ENCODE data around the gene B4GALNT2. TPM values are rescaled to one million over a fixed set of nuclear protein-coding genes. Genes with fewer than 3 reads are reported as not detected.
"Not testable (repeated sequence)": the region's sequence is repeated elsewhere in the genome, so short reads cannot be mapped to it uniquely, and the experiment has no call there.

Gene B4GALNT2
- total and polyA plus RNA-seq, 2 donors (not counting 1 experiment from before 2014, with no cell fraction given), result under 0.01 to 0.01 TPM

DNA sequence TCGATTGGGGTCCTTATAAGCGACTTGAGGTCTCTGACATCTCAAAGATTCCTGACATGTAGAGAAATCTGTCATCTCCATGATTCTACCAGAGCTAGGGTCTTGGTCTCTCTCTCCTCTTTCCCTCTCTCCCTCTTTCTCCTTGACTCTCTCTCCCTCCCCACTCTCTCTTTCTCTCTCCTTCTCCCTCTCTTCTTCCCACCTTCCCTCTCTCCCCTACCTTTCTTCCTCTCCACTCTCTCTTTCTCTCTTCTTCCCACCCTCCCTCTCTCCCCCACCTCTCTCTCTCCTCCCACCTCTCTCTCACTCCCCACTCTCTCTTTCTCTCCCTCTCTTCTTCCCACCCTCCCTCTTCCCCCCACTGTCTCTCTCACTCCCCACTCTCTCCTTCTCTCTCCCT, 32.6 kb downstream of the B4GALNT2 start:
- Histone ChIP-seq H4K20me1 (ENCODE audit: control insufficient read depth, extremely low read depth, insufficient read depth, low read length) (no peaks in the 10 kb centered on the region), H3K4me3 (replicated peaks in 1 of 4; ENCODE audit: control extremely low read depth in 1 of 4, insufficient read depth in 1 of 4, low read depth in 3 of 4, low read length in 4 of 4) (no peak overlapping the region), H3K9me3 (ENCODE audit: control insufficient read depth, insufficient read depth, low read depth, low read length) (no peaks in the 10 kb centered on the region), H3K27ac (ENCODE audit: insufficient read depth, low read length) (no peak overlapping the region), H3K27me3 (ENCODE audit: control insufficient read depth, insufficient read depth, low read length) (peaks cover 8% of the 10 kb centered on the region), H3K4me1 (ENCODE audit: control insufficient read depth, extremely low read depth, insufficient read depth, low read length) (no peaks in the 10 kb centered on the region), H2AFZ (ENCODE audit: low read length) (no peak overlapping the region), H3K36me3 (ENCODE audit: control insufficient read depth, insufficient read depth, low read length) (no peaks in the 10 kb centered on the region), H3K9ac (ENCODE audit: insufficient read depth, low read length) (no peak overlapping the region), H3K4me2 (ENCODE audit: extremely low read depth, insufficient read depth, low read length) (no peak overlapping the region), H3K79me2 (ENCODE audit: control insufficient read depth, insufficient read depth, low read length) (no peaks in the 10 kb centered on the region)
- TF ChIP-seq, protein P1, sequence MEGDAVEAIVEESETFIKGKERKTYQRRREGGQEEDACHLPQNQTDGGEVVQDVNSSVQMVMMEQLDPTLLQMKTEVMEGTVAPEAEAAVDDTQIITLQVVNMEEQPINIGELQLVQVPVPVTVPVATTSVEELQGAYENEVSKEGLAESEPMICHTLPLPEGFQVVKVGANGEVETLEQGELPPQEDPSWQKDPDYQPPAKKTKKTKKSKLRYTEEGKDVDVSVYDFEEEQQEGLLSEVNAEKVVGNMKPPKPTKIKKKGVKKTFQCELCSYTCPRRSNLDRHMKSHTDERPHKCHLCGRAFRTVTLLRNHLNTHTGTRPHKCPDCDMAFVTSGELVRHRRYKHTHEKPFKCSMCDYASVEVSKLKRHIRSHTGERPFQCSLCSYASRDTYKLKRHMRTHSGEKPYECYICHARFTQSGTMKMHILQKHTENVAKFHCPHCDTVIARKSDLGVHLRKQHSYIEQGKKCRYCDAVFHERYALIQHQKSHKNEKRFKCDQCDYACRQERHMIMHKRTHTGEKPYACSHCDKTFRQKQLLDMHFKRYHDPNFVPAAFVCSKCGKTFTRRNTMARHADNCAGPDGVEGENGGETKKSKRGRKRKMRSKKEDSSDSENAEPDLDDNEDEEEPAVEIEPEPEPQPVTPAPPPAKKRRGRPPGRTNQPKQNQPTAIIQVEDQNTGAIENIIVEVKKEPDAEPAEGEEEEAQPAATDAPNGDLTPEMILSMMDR (conservative IDR thresholded peaks at IDR 0.05 in 1 of 2, IDR thresholded peaks at IDR 0.05 in 1 of 2; ENCODE audit: low read depth in 1 of 2, low read length in 2 of 2), result no peak
- TF ChIP-seq EZH2 (IDR thresholded peaks at IDR 0.05; ENCODE audit: low read length, missing control alignments), result no peak
- no peak for DNase-seq (ENCODE audit: low read depth in 2 of 2)

DNA sequence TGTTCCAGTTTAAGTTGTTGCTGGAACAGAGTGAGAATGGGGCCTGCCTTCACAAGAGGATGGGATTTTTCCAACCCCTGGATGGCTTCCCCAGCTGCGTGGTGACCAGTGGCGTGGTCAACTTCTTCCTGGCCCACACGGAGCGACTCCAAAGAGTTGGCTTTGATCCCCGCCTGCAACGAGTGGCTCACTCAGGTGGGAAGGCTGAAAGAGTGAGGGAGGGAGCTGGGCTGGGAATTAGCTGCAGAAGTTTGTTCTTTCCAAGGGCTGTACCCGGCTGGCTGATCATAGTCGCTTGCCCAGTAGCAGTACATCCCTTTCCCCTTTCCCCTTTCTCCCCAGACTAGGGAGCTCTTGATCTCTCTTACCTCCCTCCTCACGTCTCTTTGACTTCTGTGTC, 36.1 kb downstream of the B4GALNT2 start:
- no peak overlapping the region for H3K27ac ChIP-seq (ENCODE audit: insufficient read depth, low read length)
- no peak overlapping the region for H2AFZ ChIP-seq (ENCODE audit: low read length)
- H3K36me3 ChIP-seq (ENCODE audit: control insufficient read depth, insufficient read depth, low read length), result no peaks in the 10 kb centered on the region
- TF ChIP-seq EZH2 (IDR thresholded peaks at IDR 0.05; ENCODE audit: low read length, missing control alignments), result no peak
- H3K4me1 ChIP-seq (ENCODE audit: control insufficient read depth, extremely low read depth, insufficient read depth, low read length), result no peaks in the 10 kb centered on the region
- H3K9ac ChIP-seq (ENCODE audit: insufficient read depth, low read length), result no peak overlapping the region
- no peaks in the 10 kb centered on the region for H3K79me2 ChIP-seq (ENCODE audit: control insufficient read depth, insufficient read depth, low read length)
- H3K9me3 ChIP-seq (ENCODE audit: control insufficient read depth, insufficient read depth, low read depth, low read length), result no peaks in the 10 kb centered on the region
- peaks cover 6% of the 10 kb centered on the region for H3K27me3 ChIP-seq (ENCODE audit: control insufficient read depth, insufficient read depth, low read length)
- no peak overlapping the region for H3K4me2 ChIP-seq (ENCODE audit: extremely low read depth, insufficient read depth, low read length)
- no peak overlapping the region for H3K4me3 ChIP-seq (replicated peaks in 1 of 4; ENCODE audit: control extremely low read depth in 1 of 4, insufficient read depth in 1 of 4, low read depth in 3 of 4, low read length in 4 of 4)
- H4K20me1 ChIP-seq (ENCODE audit: control insufficient read depth, extremely low read depth, insufficient read depth, low read length), result no peaks in the 10 kb centered on the region
- DNase-seq (ENCODE audit: low read depth in 2 of 2), result no peak

DNA sequence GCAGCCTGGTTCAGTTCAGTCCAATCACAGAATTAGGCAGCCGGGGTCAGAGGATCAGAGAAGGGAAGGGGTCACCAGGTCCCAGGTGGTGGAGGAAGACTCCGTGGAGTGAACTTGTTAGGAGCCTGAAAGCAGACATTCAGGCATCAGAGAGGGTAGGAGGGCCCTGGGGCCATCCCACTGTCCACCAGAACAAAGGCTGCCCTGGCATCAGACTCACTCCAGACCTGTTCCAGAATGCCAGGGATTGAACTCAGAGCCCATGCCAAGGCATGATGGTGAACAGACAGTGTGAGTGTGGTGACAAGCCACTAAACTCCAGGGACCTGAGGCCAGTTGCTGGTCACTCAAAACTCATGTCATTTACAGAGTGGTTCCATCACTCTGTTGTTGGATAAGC, 37.6 kb downstream of the B4GALNT2 start:
- H3K27me3 ChIP-seq (ENCODE audit: control insufficient read depth, insufficient read depth, low read length), result peaks cover 6% of the 10 kb centered on the region

DNA sequence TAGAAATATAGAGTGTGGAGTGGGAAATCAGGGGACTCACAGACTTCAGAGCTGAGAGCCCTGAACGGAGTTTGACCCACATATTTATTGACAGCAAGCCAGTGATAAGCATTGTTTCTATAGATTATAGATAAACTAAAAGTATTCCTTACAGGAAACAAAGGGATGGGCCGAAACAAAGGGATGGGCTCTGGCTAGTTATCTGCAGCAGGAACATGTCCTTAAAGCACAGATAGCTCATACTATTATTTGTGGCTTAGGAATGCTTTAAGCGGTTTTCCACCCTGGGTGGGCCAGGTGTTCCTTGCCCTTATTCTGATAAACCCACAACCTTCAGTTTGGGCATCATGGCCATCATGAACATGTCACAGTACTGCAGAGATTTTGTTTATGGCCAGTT, 38.1 kb downstream of the B4GALNT2 start:
- H2AFZ ChIP-seq (ENCODE audit: low read length); H3K27me3 ChIP-seq (ENCODE audit: control insufficient read depth, insufficient read depth, low read length); H3K4me3 ChIP-seq (replicated peaks in 1 of 4; ENCODE audit: control extremely low read depth in 1 of 4, insufficient read depth in 1 of 4, low read depth in 3 of 4, low read length in 4 of 4); DNase-seq (ENCODE audit: low read depth in 2 of 2); H3K4me2 ChIP-seq (ENCODE audit: extremely low read depth, insufficient read depth, low read length); H4K20me1 ChIP-seq (ENCODE audit: control insufficient read depth, extremely low read depth, insufficient read depth, low read length); H3K9me3 ChIP-seq (ENCODE audit: control insufficient read depth, insufficient read depth, low read depth, low read length); H3K27ac ChIP-seq (ENCODE audit: insufficient read depth, low read length); H3K9ac ChIP-seq (ENCODE audit: insufficient read depth, low read length); H3K4me1 ChIP-seq (ENCODE audit: control insufficient read depth, extremely low read depth, insufficient read depth, low read length); H3K79me2 ChIP-seq (ENCODE audit: control insufficient read depth, insufficient read depth, low read length); H3K36me3 ChIP-seq (ENCODE audit: control insufficient read depth, insufficient read depth, low read length): not testable (repeated sequence)

More for the DNA sequence above, 37.6 kb downstream of the B4GALNT2 start:
- no peaks in the 10 kb centered on the region for H3K9me3 ChIP-seq (ENCODE audit: control insufficient read depth, insufficient read depth, low read depth, low read length)
- no peaks in the 10 kb centered on the region for H3K36me3 ChIP-seq (ENCODE audit: control insufficient read depth, insufficient read depth, low read length)
- no peak overlapping the region for H3K27ac ChIP-seq (ENCODE audit: insufficient read depth, low read length)
- H2AFZ ChIP-seq (ENCODE audit: low read length), result no peak overlapping the region
- no peaks in the 10 kb centered on the region for H3K4me1 ChIP-seq (ENCODE audit: control insufficient read depth, extremely low read depth, insufficient read depth, low read length)
- H3K4me2 ChIP-seq (ENCODE audit: extremely low read depth, insufficient read depth, low read length), result no peak overlapping the region
- H3K9ac ChIP-seq (ENCODE audit: insufficient read depth, low read length), result no peak overlapping the region
- H3K79me2 ChIP-seq (ENCODE audit: control insufficient read depth, insufficient read depth, low read length), result no peaks in the 10 kb centered on the region
- no peak overlapping the region for H3K4me3 ChIP-seq (replicated peaks in 1 of 4; ENCODE audit: control extremely low read depth in 1 of 4, insufficient read depth in 1 of 4, low read depth in 3 of 4, low read length in 4 of 4)
- no peak for DNase-seq (ENCODE audit: low read depth in 2 of 2)
- TF ChIP-seq EZH2 (IDR thresholded peaks at IDR 0.05; ENCODE audit: low read length, missing control alignments), result no peak
- TF ChIP-seq, protein P1 (conservative IDR thresholded peaks at IDR 0.05 in 1 of 2, IDR thresholded peaks at IDR 0.05 in 1 of 2; ENCODE audit: low read depth in 1 of 2, low read length in 2 of 2), result no peak
- no peaks in the 10 kb centered on the region for H4K20me1 ChIP-seq (ENCODE audit: control insufficient read depth, extremely low read depth, insufficient read depth, low read length)

DNA sequence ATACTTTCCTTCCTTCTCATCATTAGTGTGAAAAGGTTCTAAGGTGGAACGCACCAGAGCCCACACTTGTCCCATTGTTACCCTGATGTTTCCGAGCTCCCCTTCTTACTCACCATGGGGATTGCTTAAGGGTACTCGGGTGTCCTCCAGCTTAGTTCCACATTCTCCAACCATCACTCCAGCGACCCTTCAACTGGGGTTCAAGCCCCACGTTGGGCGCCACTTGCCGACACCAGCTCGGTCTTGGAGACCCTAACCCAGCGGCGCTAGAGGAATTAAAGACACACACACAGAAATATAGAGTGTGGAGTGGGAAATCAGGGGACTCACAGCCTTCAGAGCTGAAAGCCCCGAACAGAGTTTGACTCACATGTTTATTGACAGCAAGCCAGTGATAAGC, 43.4 kb downstream of the B4GALNT2 start:
- DNase-seq (ENCODE audit: low read depth in 2 of 2); H3K36me3 ChIP-seq (ENCODE audit: control insufficient read depth, insufficient read depth, low read length); H3K9ac ChIP-seq (ENCODE audit: insufficient read depth, low read length); H3K27ac ChIP-seq (ENCODE audit: insufficient read depth, low read length); H2AFZ ChIP-seq (ENCODE audit: low read length); H3K4me2 ChIP-seq (ENCODE audit: extremely low read depth, insufficient read depth, low read length); H3K4me1 ChIP-seq (ENCODE audit: control insufficient read depth, extremely low read depth, insufficient read depth, low read length); H3K9me3 ChIP-seq (ENCODE audit: control insufficient read depth, insufficient read depth, low read depth, low read length); H3K4me3 ChIP-seq (replicated peaks in 1 of 4; ENCODE audit: control extremely low read depth in 1 of 4, insufficient read depth in 1 of 4, low read depth in 3 of 4, low read length in 4 of 4); H4K20me1 ChIP-seq (ENCODE audit: control insufficient read depth, extremely low read depth, insufficient read depth, low read length); H3K27me3 ChIP-seq (ENCODE audit: control insufficient read depth, insufficient read depth, low read length); H3K79me2 ChIP-seq (ENCODE audit: control insufficient read depth, insufficient read depth, low read length): not testable (repeated sequence)

Measured in fibroblast of lung (primary cell).